ENCODE measurements around the gene APOD.

DNA sequence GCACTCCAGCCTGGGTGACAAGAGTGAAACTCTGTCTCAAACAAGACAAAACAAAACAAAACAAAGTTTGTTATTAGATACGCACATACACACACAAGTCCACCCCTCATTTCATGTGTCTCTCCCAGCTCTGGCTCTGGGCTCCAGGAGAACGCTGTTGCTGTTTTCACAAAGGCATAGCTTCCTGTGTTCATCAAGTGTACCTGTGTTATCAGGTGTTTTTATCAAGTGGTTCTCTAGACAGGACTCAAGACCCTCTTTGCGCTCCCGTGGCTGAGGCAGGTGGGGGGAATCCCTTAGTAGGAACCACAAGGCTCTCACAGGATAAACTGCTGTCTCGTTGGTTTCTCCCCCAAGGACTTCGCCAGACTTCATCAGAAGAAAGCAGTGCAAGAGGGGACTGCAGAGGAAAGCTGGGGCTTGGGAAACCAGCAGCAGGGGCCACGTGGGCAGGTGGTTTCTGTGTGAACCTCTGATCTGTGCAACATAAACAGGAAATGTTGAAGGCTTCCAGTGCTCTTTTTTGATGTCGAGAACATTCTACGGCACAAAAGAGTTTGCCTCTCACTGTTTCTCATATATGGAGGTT is 33.7 kb downstream of the APOD start:
- TF ChIP-seq CTCF (conservative IDR thresholded peaks at IDR 0.05; ENCODE audit: low read depth, low read length): no peak
- no peak for TF ChIP-seq EZH2 (IDR thresholded peaks at IDR 0.05; ENCODE audit: borderline replicate concordance, low read depth, low read length, poor library complexity, severe bottlenecking)

Data from A673 (cell line).